Left colon (tissue), 2 donors: Measurements from ENCODE around the gene FBLN1. TPM values are rescaled to one million over a fixed set of nuclear protein-coding genes. Genes with fewer than 3 reads are reported as not detected.
"Not testable (repeated sequence)": the region's sequence is repeated elsewhere in the genome, so short reads cannot be mapped to it uniquely, and the experiment has no call there.

Experiments used
- ATAC-seq: fragments of 200-7000 bp; cut with Tn5 transposase; one replicate; pipeline ENCODE4 v1.9.1; 2020; ENCODE audit warnings: mild to moderate bottlenecking, moderate library complexity
- DNase-seq, 2 donors: peaks; one replicate each; pipeline ENCODE4 v3.0.0-alpha.2; 2020
- intact Hi-C, 2 donors: fragments of 100-400 bp; cut with DNase I in 1 of 2; cut with micrococcal nuclease in 1 of 2; formaldehyde crosslinking; loops; one replicate each; pipeline versions ENCODE4 v1.11.2 to v1.14.0; 2022; cut with DNase I, micrococcal nuclease
- long read RNA-seq: library from polyadenylated mRNA; unstranded; transcript quantifications from one replicate; pipeline ENCODE4 v2.0.0, GENCODE V29; 2021
- total RNA-seq, 2 donors: library from RNA; stranded (reverse); fragmentation: NEBNext Ultra II Directional; extraction: Animal tissue kit (Norgen Biotek cat#: 25700); gene quantifications; one replicate each; pipeline ENCODE4 v1.2.1, GENCODE V29; 2021
- donor health status: DM: no; HTN: no; CAD: no.
- donor health status: DM: yes; HTN: yes; CAD: no.

FBLN1 gene
- 100 to 1,000 TPM in 1 of 2 donors, 10 to 100 TPM in 1; 51.8 to 114 TPM for total RNA-seq
- long read RNA-seq, transcript FBLN1-202 (17 exons, 2,896 nt), result minor isoform, 43 of 190 reads
- long read RNA-seq, transcript FBLN1-201 (15 exons, 2,251 nt), result major isoform, 115 of 190 reads
- long read RNA-seq, partial matches to known transcripts, result 29 of 190 reads
- long read RNA-seq, other reads (novel, unspliced or antisense), result 3 of 190 reads

GRCh38 chr22:45502215-45503049 lies at the start of gene FBLN1:
Gene FBLN1, plus strand, starts transcription at chr22:45502883. Its CDS starts 103 bp downstream, at chr22:45502986.
- intact Hi-C loops, result no loop called here
- ATAC-seq (peak; percentile 26), DNase-seq (no peak)

- intact Hi-C loops, result no loop called here
- DNase-seq (no peak), ATAC-seq (no peak)
These were observed 48.9 kb upstream of the FBLN1 start for GRCh38 chr22:45453764-45454163.

GRCh38 chr22:45454275-45454674 lies 48.4 kb upstream of the FBLN1 start:
- no peak for ATAC-seq
- intact Hi-C loops, result no loop called here
- no peak for DNase-seq

GRCh38 chr22:45455212-45455611 lies 47.5 kb upstream of the FBLN1 start:
- ATAC-seq (no peak), DNase-seq (no peak)
- intact Hi-C loops, result no loop called here

GRCh38 chr22:45455621-45456020 lies 47.1 kb upstream of the FBLN1 start:
- intact Hi-C loops, result no loop called here
- no peak for ATAC-seq
- no peak for DNase-seq

GRCh38 chr22:45456811-45457210 lies 45.9 kb upstream of the FBLN1 start:
- DNase-seq (no peak), ATAC-seq (no peak)
- intact Hi-C loops, result no loop called here

- ATAC-seq (no peak), DNase-seq (no peak)
- intact Hi-C loops, result no loop called here
These were observed 44.2 kb upstream of the FBLN1 start for GRCh38 chr22:45458532-45458931.

- intact Hi-C loops, result no loop called here
- DNase-seq (no peak), ATAC-seq (no peak)
These were observed 43.4 kb upstream of the FBLN1 start for GRCh38 chr22:45459235-45459634.

- intact Hi-C loops, result no loop called here
- DNase-seq (peak; percentile 23 to 49), ATAC-seq (no peak)
These were observed 42.2 kb upstream of the FBLN1 start for GRCh38 chr22:45460288-45461109.

- intact Hi-C loops, result no loop called here
- DNase-seq (no peak), ATAC-seq (no peak)
These were observed 40.5 kb upstream of the FBLN1 start for GRCh38 chr22:45462034-45462655.

GRCh38 chr22:45463691-45464090 lies 39.0 kb upstream of the FBLN1 start:
- intact Hi-C loops, result not testable (repeated sequence)

GRCh38 chr22:45465633-45466032 lies 37.0 kb upstream of the FBLN1 start:
- no peak for ATAC-seq
- no peak for DNase-seq
- intact Hi-C loops, result no loop called here

More at GRCh38 chr22:45463691-45464090, 39.0 kb upstream of the FBLN1 start:
- ATAC-seq, DNase-seq: not testable (repeated sequence)

GRCh38 chr22:45468872-45469271 lies 33.8 kb upstream of the FBLN1 start:
- DNase-seq (no peak), ATAC-seq (no peak)
- intact Hi-C loops, result no loop called here

GRCh38 chr22:45469281-45470073 lies 33.2 kb upstream of the FBLN1 start:
- no peak for ATAC-seq

GRCh38 chr22:45470871-45471270 lies 31.8 kb upstream of the FBLN1 start:
- no peak for ATAC-seq
- no peak for DNase-seq
- intact Hi-C loops, result no loop called here

More at GRCh38 chr22:45469281-45470073, 33.2 kb upstream of the FBLN1 start:
- DNase-seq, result no peak
- intact Hi-C loops, result no loop called here

GRCh38 chr22:45472426-45472825 lies 30.3 kb upstream of the FBLN1 start:
- ATAC-seq (no peak), DNase-seq (no peak)
- intact Hi-C loops, result no loop called here

- intact Hi-C loops, result no loop called here
- DNase-seq, result no peak
- ATAC-seq, result no peak
These were observed 29.0 kb upstream of the FBLN1 start for GRCh38 chr22:45473626-45474237.
